ENCODE data around the gene BPIFB2. TPM values are rescaled to one million over a fixed set of nuclear protein-coding genes. Genes with fewer than 3 reads are reported as not detected.

Gene BPIFB2
- polyA plus RNA-seq, 3 donors, result not detected

DNA sequence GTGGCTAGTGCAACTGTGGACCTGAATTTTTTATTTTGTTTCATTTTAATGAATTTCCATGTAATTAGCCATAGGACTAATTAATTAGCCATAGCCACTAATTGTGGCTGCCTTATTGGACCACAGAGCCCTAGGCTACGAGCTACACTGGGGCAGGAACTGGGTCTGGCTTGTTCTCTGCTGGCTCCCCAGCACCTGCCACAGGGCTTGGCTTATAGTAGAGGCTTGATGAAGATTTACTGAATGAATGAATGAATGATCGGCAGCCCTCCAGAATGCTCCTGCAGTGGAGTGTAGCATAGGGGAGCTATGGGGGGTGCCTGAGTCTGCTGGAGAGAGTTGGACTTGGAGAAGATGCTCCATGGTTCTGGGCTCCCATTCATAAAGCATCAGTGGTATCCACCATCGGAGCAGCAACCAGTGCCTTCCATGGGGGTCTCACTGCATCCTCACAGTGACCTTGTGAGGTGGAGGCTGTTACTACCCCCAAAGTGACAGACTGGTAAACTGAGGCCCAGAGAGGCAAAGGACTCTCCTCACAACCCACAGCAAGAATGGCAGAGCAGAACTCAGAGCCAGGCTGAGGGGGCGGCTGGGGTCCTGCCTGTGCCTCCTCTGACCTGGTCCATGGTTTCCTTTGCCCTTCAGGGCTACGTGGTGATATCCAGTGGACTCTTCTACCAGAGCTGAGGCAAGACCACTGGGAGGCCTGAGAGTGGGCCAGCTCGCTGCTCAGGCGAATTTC lies 15.4 kb downstream of the BPIFB2 start:
- no peaks in the 10 kb centered on the region for H4K20me1 ChIP-seq (ENCODE audit: insufficient read depth, low read length)
- DNase-seq, result no peak
- no peak overlapping the region for H3K4me3 ChIP-seq (replicated peaks in 1 of 3; ENCODE audit: low read depth in 2 of 3, low read length in 3 of 3)
- H3K27me3 ChIP-seq (ENCODE audit: control insufficient read depth in 2 of 2, insufficient read depth in 2 of 2, low read length in 2 of 2), result no peaks in the 10 kb centered on the region
- H3K36me3 Mint-ChIP-seq, result no peaks in the 10 kb centered on the region
- H2AFZ ChIP-seq (ENCODE audit: insufficient read depth, low read depth, low read length, poor library complexity, severe bottlenecking), result no peak overlapping the region
- H3K4me1 ChIP-seq (ENCODE audit: control insufficient read depth in 1 of 2, insufficient read depth in 2 of 2, low read length in 2 of 2), result no peaks in the 10 kb centered on the region
- no peaks in the 10 kb centered on the region for H3K79me2 ChIP-seq (ENCODE audit: insufficient read depth, low read length)
- intact Hi-C loops (cut with micrococcal nuclease), result no loop called here
- TF ChIP-seq CTCF (IDR thresholded peaks at IDR 0.05), result no peak
- no peak overlapping the region for H3K4me3 Mint-ChIP-seq
- H3K27ac ChIP-seq (ENCODE audit: low read depth in 1 of 2, low read length in 2 of 2), result no peak overlapping the region
- WGBS (ENCODE audit: insufficient coverage), result 92% methylated on average over 7 of the region's 7 CpGs
- H3K9ac ChIP-seq (ENCODE audit: insufficient read depth, low read length, poor library complexity, severe bottlenecking), result no peak overlapping the region
- H3K27me3 Mint-ChIP-seq (ENCODE audit: low read depth in 3 of 3), result peaks cover 0 to 2% (median 1%) of the 10 kb centered on the region in 3 donors
- H3K4me1 Mint-ChIP-seq, result no peaks in the 10 kb centered on the region
- H3K9me3 Mint-ChIP-seq, result no peaks in the 10 kb centered on the region
- no peaks in the 10 kb centered on the region for H3K36me3 ChIP-seq (replicated peaks in 1 of 2; ENCODE audit: control insufficient read depth in 1 of 2, insufficient read depth in 2 of 2, low read length in 2 of 2)
- H3K9me3 ChIP-seq (replicated peaks in 1 of 2; ENCODE audit: control insufficient read depth in 1 of 2, insufficient read depth in 1 of 2, low read length in 2 of 2), result no peaks in the 10 kb centered on the region
- H3K27ac Mint-ChIP-seq, result no peak overlapping the region
- no peak overlapping the region for H3K4me2 ChIP-seq (replicated peaks; ENCODE audit: extremely low read depth, low read length, poor library complexity, severe bottlenecking)

- Histone ChIP-seq H3K36me3 (replicated peaks in 1 of 2; ENCODE audit: control insufficient read depth in 1 of 2, insufficient read depth in 2 of 2, low read length in 2 of 2) (no peaks in the 10 kb centered on the region), H3K4me3 (replicated peaks in 1 of 3; ENCODE audit: low read depth in 2 of 3, low read length in 3 of 3) (no peak overlapping the region), H2AFZ (ENCODE audit: insufficient read depth, low read depth, low read length, poor library complexity, severe bottlenecking) (no peak overlapping the region), H3K4me1 (ENCODE audit: control insufficient read depth in 1 of 2, insufficient read depth in 2 of 2, low read length in 2 of 2) (no peaks in the 10 kb centered on the region), H3K27me3 (ENCODE audit: control insufficient read depth in 2 of 2, insufficient read depth in 2 of 2, low read length in 2 of 2) (no peaks in the 10 kb centered on the region), H3K27ac (ENCODE audit: low read depth in 1 of 2, low read length in 2 of 2) (no peak overlapping the region), H4K20me1 (ENCODE audit: insufficient read depth, low read length) (no peaks in the 10 kb centered on the region), H3K79me2 (ENCODE audit: insufficient read depth, low read length) (no peaks in the 10 kb centered on the region), H3K9ac (ENCODE audit: insufficient read depth, low read length, poor library complexity, severe bottlenecking) (no peak overlapping the region), H3K9me3 (replicated peaks in 1 of 2; ENCODE audit: control insufficient read depth in 1 of 2, insufficient read depth in 1 of 2, low read length in 2 of 2) (no peaks in the 10 kb centered on the region), H3K4me2 (replicated peaks; ENCODE audit: extremely low read depth, low read length, poor library complexity, severe bottlenecking) (no peak overlapping the region)
- no peaks in the 10 kb centered on the region for H3K36me3 Mint-ChIP-seq
- H3K4me1 Mint-ChIP-seq, result no peaks in the 10 kb centered on the region
- no peak overlapping the region for H3K27ac Mint-ChIP-seq
- no peaks in the 10 kb centered on the region for H3K9me3 Mint-ChIP-seq
- no peak for DNase-seq
- intact Hi-C loops (cut with micrococcal nuclease), result no loop called here
- H3K4me3 Mint-ChIP-seq, result no peak overlapping the region
- WGBS (ENCODE audit: insufficient coverage), result 76% methylated on average over 5 of the region's 6 CpGs
- H3K27me3 Mint-ChIP-seq (ENCODE audit: low read depth in 3 of 3), result peaks cover 0 to 3% (median 1%) of the 10 kb centered on the region in 3 donors
- TF ChIP-seq CTCF (IDR thresholded peaks at IDR 0.05), result no peak
Measured at GRCh38 chr20:33023439-33024242, 16.1 kb downstream of the BPIFB2 start.

Data from CD14-positive monocyte (primary cell).